Right lobe of liver (tissue), 4 donors: ENCODE measurements around the gene ZDHHC14.
"Not testable (repeated sequence)": the region's sequence is repeated elsewhere in the genome, so short reads cannot be mapped to it uniquely, and the experiment has no call there.

Experiments used
- POLR2A ChIP-seq: fragments of 450-650 bp; IDR thresholded peaks from one replicate; pipeline ENCODE4 v1.6.1; 2017; ENCODE audit warnings: antibody characterized with exemption, mild to moderate bottlenecking
- TF ChIP-seq, protein P1 (sequence below), 4 donors: fragments of 200-600 bp in 3 of 4; fragments of 450-650 bp in 1 of 4; IDR thresholded peaks; one replicate each; pipeline versions ENCODE4 v1.5.1 to v1.8.0; 2016 to 2022; ENCODE audit warnings: antibody characterized with exemption in 4 of 4, mild to moderate bottlenecking in 2 of 4
- donor health status: DM: no; HTN: no; CAD: no.
- donor health status: DM: no; HTN: no; CAD: no.
- donor health status: DM: no; HTN: yes; CAD: no.

DNA sequence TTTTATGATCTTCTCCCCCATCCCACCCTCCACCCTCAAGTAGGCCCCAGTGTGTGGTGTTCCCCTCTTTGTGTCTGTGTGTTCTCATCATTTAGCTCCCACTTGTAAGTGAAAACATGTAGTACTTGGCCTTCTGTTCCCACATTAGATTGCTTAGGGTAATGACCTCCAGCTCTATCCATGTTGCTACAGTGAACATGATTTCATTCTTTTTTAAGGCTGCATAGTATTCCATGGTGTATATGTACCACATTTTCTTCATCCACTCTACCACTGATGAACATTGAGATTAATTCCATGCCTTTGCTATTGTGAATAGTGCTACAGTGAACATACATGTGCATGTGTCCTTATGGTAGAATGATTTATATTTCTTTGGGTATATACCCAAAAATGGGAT is 196.0 kb downstream of the ZDHHC14 start:
- TF ChIP-seq, protein P1, sequence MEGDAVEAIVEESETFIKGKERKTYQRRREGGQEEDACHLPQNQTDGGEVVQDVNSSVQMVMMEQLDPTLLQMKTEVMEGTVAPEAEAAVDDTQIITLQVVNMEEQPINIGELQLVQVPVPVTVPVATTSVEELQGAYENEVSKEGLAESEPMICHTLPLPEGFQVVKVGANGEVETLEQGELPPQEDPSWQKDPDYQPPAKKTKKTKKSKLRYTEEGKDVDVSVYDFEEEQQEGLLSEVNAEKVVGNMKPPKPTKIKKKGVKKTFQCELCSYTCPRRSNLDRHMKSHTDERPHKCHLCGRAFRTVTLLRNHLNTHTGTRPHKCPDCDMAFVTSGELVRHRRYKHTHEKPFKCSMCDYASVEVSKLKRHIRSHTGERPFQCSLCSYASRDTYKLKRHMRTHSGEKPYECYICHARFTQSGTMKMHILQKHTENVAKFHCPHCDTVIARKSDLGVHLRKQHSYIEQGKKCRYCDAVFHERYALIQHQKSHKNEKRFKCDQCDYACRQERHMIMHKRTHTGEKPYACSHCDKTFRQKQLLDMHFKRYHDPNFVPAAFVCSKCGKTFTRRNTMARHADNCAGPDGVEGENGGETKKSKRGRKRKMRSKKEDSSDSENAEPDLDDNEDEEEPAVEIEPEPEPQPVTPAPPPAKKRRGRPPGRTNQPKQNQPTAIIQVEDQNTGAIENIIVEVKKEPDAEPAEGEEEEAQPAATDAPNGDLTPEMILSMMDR (IDR thresholded peaks at IDR 0.05) = not testable (repeated sequence)
- not testable (repeated sequence) for TF ChIP-seq POLR2A
